MM.1S (cell line): ENCODE results near the gene CDH4.
"Not testable (repeated sequence)": the region's sequence is repeated elsewhere in the genome, so short reads cannot be mapped to it uniquely, and the experiment has no call there.

Experiments used
- EZH2 ChIP-seq: fragments of 300-600 bp; sonication (generic); optimal IDR thresholded peaks from 2 replicates; pipeline ENCODE3; 2017; ENCODE audit warnings: low read depth, mild to moderate bottlenecking, antibody characterized with exemption, low read length, mixed read lengths
- EZH2phosphoT487 ChIP-seq: fragments of 300-600 bp; sonication (generic); IDR thresholded peaks from 2 replicates; pipeline ENCODE4 v1.6.1; 2018; ENCODE audit warnings: antibody characterized with exemption, low read length
- TF ChIP-seq, protein P1 (sequence below): fragments of 300-600 bp; sonication (generic); IDR thresholded peaks from 2 replicates; pipeline ENCODE4 v1.5.1; 2016; ENCODE audit warnings: antibody characterized with exemption, low read length, mixed read lengths

DNA sequence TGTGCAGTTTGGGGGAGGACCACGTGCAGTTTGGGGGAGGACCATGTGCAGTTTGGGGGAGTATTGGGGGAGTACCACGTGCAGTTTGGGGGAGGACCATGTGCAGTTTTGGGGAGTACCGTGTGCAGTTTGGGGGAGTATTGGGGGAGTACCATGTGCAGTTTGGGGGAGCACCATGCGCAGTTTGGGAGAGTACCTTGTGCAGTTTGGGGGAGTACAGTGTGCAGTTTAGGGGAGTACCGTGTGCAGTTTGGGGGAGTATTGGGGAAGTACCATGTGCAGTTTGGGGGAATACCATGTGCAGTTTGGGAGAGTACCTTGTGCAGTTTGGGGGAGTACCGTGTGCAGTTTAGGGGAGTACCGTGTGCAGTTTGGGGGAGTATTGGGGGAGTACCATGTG, 21.0 kb downstream of the CDH4 start:
- TF ChIP-seq, protein P1, sequence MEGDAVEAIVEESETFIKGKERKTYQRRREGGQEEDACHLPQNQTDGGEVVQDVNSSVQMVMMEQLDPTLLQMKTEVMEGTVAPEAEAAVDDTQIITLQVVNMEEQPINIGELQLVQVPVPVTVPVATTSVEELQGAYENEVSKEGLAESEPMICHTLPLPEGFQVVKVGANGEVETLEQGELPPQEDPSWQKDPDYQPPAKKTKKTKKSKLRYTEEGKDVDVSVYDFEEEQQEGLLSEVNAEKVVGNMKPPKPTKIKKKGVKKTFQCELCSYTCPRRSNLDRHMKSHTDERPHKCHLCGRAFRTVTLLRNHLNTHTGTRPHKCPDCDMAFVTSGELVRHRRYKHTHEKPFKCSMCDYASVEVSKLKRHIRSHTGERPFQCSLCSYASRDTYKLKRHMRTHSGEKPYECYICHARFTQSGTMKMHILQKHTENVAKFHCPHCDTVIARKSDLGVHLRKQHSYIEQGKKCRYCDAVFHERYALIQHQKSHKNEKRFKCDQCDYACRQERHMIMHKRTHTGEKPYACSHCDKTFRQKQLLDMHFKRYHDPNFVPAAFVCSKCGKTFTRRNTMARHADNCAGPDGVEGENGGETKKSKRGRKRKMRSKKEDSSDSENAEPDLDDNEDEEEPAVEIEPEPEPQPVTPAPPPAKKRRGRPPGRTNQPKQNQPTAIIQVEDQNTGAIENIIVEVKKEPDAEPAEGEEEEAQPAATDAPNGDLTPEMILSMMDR: not testable (repeated sequence)
- TF ChIP-seq EZH2phosphoT487, EZH2: not testable (repeated sequence)
